BE2C (cell line): Measurements from ENCODE around the gene TTC9B. TPM values are rescaled to one million over a fixed set of nuclear protein-coding genes. Genes with fewer than 3 reads are reported as not detected.
A peak's percentile ranks its signal among the peaks of the same experiment; 100 is the strongest.

Experiments
- DNase-seq: peaks from one replicate; pipeline ENCODE4 v3.0.0-alpha.2; 2020
- H3K27me3 ChIP-seq: fragments of 250-450 bp; sonication (Bioruptor Pico); 2 replicates; pipeline ENCODE4 v1.5.1; 2020; ENCODE audit warnings: mild to moderate bottlenecking
- H3K36me3 ChIP-seq: fragments of 250-450 bp; sonication (Bioruptor Pico); 2 replicates; pipeline ENCODE4 v1.5.1; 2020; ENCODE audit warnings: mild to moderate bottlenecking
- H3K4me1 ChIP-seq: fragments of 250-450 bp; sonication (Bioruptor Pico); 2 replicates; pipeline ENCODE4 v1.5.1; 2020
- H3K4me3 ChIP-seq: 2 replicates; pipeline ENCODE4 v1.5.1; 2011; ENCODE audit warnings: low read depth, low read length
- H3K9me3 ChIP-seq: fragments of 250-450 bp; sonication (Bioruptor Pico); 2 replicates; pipeline ENCODE4 v1.5.1; 2020
- polyA plus RNA-seq: library from polyadenylated mRNA; unstranded; fragments of >200 nt; gene quantifications from one replicate; pipeline ENCODE4 v1.2.1, GENCODE V29; 2012; ENCODE audit warnings: low read depth, missing spikeins; ENCODE audit not compliant: insufficient read length, insufficient read depth
- TF ChIP-seq, protein P1 (sequence below): IDR thresholded peaks from 2 replicates; pipeline ENCODE4 v1.5.1; 2012; ENCODE audit warnings: mild to moderate bottlenecking, low read depth, low read length

TTC9B gene
- polyA plus RNA-seq = 20.5 TPM

DNA sequence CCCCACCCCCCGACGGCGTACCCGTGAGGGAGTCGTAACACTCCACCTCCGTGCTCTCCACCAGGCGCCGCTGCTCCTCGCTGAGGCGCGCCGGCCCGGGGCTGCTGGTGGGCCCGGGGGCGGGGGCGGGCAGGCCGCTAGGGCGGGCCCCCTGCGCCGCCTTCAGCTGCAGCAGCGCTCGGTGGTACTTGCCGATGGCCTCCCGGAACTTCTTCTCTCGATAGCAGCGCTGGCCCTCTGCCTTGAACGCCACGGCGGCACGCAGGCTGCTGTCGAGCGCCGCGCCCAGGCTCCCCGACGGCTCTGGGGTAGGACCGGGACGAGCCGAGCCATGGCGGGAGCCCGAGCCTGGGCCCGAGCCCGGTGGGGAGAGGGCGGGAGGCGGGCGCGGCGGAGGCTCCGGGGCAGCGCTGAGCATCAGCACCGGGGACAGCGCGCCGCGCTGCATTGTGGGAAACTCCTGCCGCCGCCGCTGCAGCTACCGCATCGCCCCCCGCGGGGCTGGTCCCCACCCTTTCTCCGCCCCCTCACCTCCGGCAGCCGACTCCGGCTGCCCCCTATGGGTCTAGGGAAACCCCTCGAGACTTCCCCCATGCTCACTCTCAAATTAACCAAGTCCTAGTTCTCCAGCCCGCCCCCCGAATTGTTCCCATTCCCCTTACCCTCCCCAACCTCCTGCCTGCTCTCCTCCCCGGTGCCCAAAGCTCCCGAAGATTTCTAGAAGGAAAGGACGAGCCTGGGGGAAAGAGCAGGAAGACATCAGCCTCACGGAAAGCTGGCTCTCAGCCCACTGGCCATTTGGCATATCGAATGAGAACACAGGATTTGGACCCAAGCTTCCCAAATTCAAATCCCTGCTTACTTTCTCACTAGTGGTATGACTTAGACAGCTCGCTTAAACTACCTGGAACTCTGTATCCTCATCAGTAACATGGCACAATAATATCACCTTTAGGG, at the start of gene TTC9B:
TSS of gene TTC9B (minus strand) at position 451 of the 957 bp plus-strand sequence. CDS start at position 448, 3 bp downstream.
- DNase-seq = peak; percentile 44
- Histone ChIP-seq H3K9me3 (peaks cover 2% of the 10 kb centered on the region; the same call in 1 of the 2 replicates), H3K4me3 (no peak within 1 kb of the TSS), H3K27me3 (peaks cover 28% of the 10 kb centered on the region), H3K36me3 (no peaks in the 10 kb centered on the region), H3K4me1 (peaks cover 2% of the 10 kb centered on the region; the same call in 1 of the 2 replicates)
- TF ChIP-seq, protein P1, sequence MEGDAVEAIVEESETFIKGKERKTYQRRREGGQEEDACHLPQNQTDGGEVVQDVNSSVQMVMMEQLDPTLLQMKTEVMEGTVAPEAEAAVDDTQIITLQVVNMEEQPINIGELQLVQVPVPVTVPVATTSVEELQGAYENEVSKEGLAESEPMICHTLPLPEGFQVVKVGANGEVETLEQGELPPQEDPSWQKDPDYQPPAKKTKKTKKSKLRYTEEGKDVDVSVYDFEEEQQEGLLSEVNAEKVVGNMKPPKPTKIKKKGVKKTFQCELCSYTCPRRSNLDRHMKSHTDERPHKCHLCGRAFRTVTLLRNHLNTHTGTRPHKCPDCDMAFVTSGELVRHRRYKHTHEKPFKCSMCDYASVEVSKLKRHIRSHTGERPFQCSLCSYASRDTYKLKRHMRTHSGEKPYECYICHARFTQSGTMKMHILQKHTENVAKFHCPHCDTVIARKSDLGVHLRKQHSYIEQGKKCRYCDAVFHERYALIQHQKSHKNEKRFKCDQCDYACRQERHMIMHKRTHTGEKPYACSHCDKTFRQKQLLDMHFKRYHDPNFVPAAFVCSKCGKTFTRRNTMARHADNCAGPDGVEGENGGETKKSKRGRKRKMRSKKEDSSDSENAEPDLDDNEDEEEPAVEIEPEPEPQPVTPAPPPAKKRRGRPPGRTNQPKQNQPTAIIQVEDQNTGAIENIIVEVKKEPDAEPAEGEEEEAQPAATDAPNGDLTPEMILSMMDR = no peak

DNA sequence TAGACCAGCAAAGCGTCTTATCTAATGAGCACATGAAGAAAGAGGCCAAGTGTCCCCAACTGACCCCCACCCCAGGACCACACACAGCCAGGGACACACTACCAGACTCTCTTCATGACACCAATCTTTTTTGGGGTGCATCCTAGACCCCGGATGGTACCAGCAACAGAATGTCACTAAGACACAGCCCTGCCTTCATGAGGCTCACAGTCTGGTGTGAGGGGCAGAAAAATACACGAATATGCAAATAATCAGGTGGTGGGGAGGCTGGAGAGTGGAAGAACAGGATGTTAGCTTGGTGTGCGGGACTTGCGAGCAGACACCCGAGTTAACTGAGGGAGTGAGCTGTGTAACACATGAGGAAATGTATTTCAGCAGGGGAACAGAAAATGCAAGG, 49.4 kb upstream of the TTC9B start:
- H3K9me3 ChIP-seq = no peaks in the 10 kb centered on the region
- H3K36me3 ChIP-seq = peaks cover 27% of the 10 kb centered on the region
- no peaks in the 10 kb centered on the region for H3K27me3 ChIP-seq
- no peaks in the 10 kb centered on the region; the same call in 1 of the 2 replicates for H3K4me1 ChIP-seq
- H3K4me3 ChIP-seq = no peak overlapping the region
- TF ChIP-seq, protein P1 = no peak
- no peak for DNase-seq

GRCh38 chr19:40266912-40267600, 48.9 kb upstream of the TTC9B start:
- DNase-seq = no peak
- no peaks in the 10 kb centered on the region; the same call in 1 of the 2 replicates for H3K4me1 ChIP-seq
- no peak overlapping the region for H3K4me3 ChIP-seq
- peaks cover 28% of the 10 kb centered on the region for H3K36me3 ChIP-seq
- no peaks in the 10 kb centered on the region for H3K9me3 ChIP-seq
- TF ChIP-seq, protein P1 = peak; percentile 5; the same call in 1 of the 2 replicates
- no peaks in the 10 kb centered on the region for H3K27me3 ChIP-seq

DNA sequence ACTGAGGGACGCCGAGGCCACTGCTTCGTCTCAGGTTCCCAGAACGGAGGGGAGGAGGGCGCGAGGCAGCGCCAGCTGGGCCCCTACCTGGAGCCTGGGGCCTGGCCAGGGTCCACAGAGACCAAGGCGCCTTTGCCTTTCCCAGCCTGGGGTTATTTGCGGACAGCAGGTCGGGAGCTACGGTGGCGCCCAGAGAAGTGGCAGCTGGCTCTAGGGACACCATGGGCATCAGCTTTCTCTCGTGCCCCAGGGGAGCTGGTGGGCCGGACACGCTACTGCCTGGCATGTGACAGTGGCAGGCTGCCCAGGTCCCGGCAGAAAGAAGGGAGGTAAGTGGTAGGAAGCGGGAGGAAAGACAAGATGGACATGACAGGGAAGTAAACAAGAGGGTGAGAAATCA, 47.9 kb upstream of the TTC9B start:
- Histone ChIP-seq H3K27me3 (no peaks in the 10 kb centered on the region), H3K9me3 (no peaks in the 10 kb centered on the region), H3K4me1 (no peaks in the 10 kb centered on the region; the same call in 1 of the 2 replicates), H3K4me3 (no peak overlapping the region), H3K36me3 (peaks cover 28% of the 10 kb centered on the region)
- TF ChIP-seq, protein P1 = no peak
- DNase-seq = no peak

DNA sequence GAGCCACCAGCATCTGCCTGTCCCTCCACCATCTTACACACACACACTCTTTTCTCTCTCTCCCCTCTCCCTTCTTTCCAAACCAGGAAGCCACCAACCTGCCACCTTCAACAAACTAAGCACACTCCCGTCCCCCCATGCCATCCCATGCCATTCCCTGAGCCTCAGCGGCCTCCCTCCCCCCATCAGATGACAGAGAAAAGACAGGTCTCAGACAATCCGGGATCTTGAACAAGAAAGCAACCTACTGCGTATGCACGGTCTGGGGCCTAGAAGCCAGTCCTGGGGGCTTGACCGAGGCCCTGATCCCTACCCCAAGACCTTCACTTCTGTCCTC, 47.5 kb upstream of the TTC9B start:
- H3K9me3 ChIP-seq = no peaks in the 10 kb centered on the region
- peaks cover 28% of the 10 kb centered on the region for H3K36me3 ChIP-seq
- no peaks in the 10 kb centered on the region for H3K27me3 ChIP-seq
- DNase-seq = no peak
- TF ChIP-seq, protein P1 = no peak
- H3K4me1 ChIP-seq = no peaks in the 10 kb centered on the region; the same call in 1 of the 2 replicates
- no peak overlapping the region for H3K4me3 ChIP-seq
